Loucy (cell line): ENCODE results near the gene DGKB.

ENCODE experiments used
- H2AFZ ChIP-seq: fragments of 200-600 bp; sonication (generic); 2 replicates; pipeline ENCODE4 v1.6.0; 2016; ENCODE audit warnings: antibody characterized with exemption, mild to moderate bottlenecking, low read length, moderate library complexity
- H3F3A ChIP-seq: fragments of 200-600 bp; 2 replicates; pipeline ENCODE4 v1.6.0; 2016; ENCODE audit warnings: antibody characterized with exemption, low read depth, mild to moderate bottlenecking
- H3K27me3 ChIP-seq: fragments of 200-600 bp; sonication (generic); 2 replicates; pipeline ENCODE4 v1.6.1; 2014; ENCODE audit warnings: low read length, mild to moderate bottlenecking; ENCODE audit not compliant: insufficient read depth, poor library complexity, severe bottlenecking
- H3K36me3 ChIP-seq: fragments of 200-600 bp; sonication (generic); 2 replicates; pipeline ENCODE4 v1.6.1; 2016; ENCODE audit warnings: low read length; ENCODE audit not compliant: insufficient read depth
- H3K4me1 ChIP-seq: fragments of 200-600 bp; sonication (generic); 2 replicates; pipeline ENCODE4 v1.5.1; 2014; ENCODE audit warnings: low read length, mild to moderate bottlenecking; ENCODE audit not compliant: insufficient read depth, poor library complexity, severe bottlenecking
- H3K4me2 ChIP-seq: fragments of 200-600 bp; sonication (generic); 2 replicates; pipeline ENCODE4 v1.6.0; 2014; ENCODE audit warnings: antibody characterized with exemption, low read length, low read depth, mild to moderate bottlenecking; ENCODE audit not compliant: poor library complexity, severe bottlenecking
- H3K4me3 ChIP-seq: fragments of 200-600 bp; sonication (generic); 2 replicates; pipeline ENCODE4 v1.5.1; 2014; ENCODE audit warnings: low read length, mild to moderate bottlenecking, mixed read lengths; ENCODE audit not compliant: poor library complexity, severe bottlenecking
- H3K79me2 ChIP-seq: fragments of 200-600 bp; sonication (generic); 2 replicates; pipeline ENCODE4 v1.6.1; 2014; ENCODE audit warnings: low read length; ENCODE audit not compliant: insufficient read depth
- H3K9ac ChIP-seq: fragments of 200-600 bp; sonication (generic); 2 replicates; pipeline ENCODE4 v1.6.0; 2014; ENCODE audit warnings: mild to moderate bottlenecking, low read depth, low read length, moderate library complexity; ENCODE audit not compliant: poor library complexity, severe bottlenecking
- H3K9me2 ChIP-seq: fragments of 200-600 bp; sonication (generic); replicated peaks from 2 replicates; pipeline ENCODE4 v1.6.1; 2016; ENCODE audit warnings: low read depth, low read length, mixed read lengths
- H3K9me3 ChIP-seq: fragments of 200-600 bp; sonication (generic); 2 replicates; pipeline ENCODE4 v1.6.1; 2014; ENCODE audit warnings: mild to moderate bottlenecking, antibody characterized with exemption, low read length, low read depth; ENCODE audit not compliant: insufficient read depth
- H4K20me1 ChIP-seq: fragments of 200-600 bp; sonication (generic); 2 replicates; pipeline ENCODE4 v1.6.0; 2014; ENCODE audit warnings: antibody characterized with exemption, low read length, mild to moderate bottlenecking; ENCODE audit not compliant: insufficient read depth, poor library complexity, severe bottlenecking
- EZH2phosphoT487 ChIP-seq: fragments of 200-600 bp; IDR thresholded peaks from 2 replicates; pipeline ENCODE4 v1.6.1; 2018; ENCODE audit warnings: antibody characterized with exemption, mild to moderate bottlenecking, moderate library complexity, borderline replicate concordance
- TF ChIP-seq, protein P1 (sequence below): fragments of 200-600 bp; sonication (generic); conservative IDR thresholded peaks from 2 replicates; pipeline ENCODE4 v1.5.1; 2014; ENCODE audit warnings: mild to moderate bottlenecking, antibody characterized with exemption, low read length

Gene DGKB

DNA sequence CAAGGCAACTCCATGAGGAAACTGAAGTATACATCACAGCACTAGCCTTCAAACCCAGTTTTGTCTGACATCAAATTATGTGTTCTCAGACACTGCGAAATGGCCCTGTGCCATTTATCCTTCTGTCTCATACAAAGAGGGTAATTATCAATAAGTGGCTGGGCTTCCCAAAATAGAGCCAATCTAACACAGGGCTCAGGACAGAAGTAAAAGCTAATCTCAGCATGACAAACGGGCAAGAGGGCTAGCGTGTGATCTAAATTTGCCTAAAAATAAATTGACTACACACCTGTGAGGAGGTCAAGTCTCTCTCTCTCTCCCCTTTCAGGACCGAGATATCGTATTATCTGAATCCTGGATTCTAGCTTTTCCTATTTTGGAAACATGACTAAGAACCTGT, 67.2 kb downstream of the DGKB start:
- Histone ChIP-seq H3K79me2 (no peaks in the 10 kb centered on the region), H3K9me2 (no peaks in the 10 kb centered on the region), H3K36me3 (no peaks in the 10 kb centered on the region), H3K9ac (no peak overlapping the region), H3K4me3 (no peak overlapping the region), H3F3A (no peaks in the 10 kb centered on the region), H3K4me1 (no peaks in the 10 kb centered on the region), H3K9me3 (no peaks in the 10 kb centered on the region), H4K20me1 (no peaks in the 10 kb centered on the region), H3K27me3 (no peaks in the 10 kb centered on the region), H3K4me2 (no peak overlapping the region), H2AFZ (no peak overlapping the region)
- TF ChIP-seq EZH2phosphoT487, result no peak
- TF ChIP-seq, protein P1, sequence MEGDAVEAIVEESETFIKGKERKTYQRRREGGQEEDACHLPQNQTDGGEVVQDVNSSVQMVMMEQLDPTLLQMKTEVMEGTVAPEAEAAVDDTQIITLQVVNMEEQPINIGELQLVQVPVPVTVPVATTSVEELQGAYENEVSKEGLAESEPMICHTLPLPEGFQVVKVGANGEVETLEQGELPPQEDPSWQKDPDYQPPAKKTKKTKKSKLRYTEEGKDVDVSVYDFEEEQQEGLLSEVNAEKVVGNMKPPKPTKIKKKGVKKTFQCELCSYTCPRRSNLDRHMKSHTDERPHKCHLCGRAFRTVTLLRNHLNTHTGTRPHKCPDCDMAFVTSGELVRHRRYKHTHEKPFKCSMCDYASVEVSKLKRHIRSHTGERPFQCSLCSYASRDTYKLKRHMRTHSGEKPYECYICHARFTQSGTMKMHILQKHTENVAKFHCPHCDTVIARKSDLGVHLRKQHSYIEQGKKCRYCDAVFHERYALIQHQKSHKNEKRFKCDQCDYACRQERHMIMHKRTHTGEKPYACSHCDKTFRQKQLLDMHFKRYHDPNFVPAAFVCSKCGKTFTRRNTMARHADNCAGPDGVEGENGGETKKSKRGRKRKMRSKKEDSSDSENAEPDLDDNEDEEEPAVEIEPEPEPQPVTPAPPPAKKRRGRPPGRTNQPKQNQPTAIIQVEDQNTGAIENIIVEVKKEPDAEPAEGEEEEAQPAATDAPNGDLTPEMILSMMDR, result no peak

DNA sequence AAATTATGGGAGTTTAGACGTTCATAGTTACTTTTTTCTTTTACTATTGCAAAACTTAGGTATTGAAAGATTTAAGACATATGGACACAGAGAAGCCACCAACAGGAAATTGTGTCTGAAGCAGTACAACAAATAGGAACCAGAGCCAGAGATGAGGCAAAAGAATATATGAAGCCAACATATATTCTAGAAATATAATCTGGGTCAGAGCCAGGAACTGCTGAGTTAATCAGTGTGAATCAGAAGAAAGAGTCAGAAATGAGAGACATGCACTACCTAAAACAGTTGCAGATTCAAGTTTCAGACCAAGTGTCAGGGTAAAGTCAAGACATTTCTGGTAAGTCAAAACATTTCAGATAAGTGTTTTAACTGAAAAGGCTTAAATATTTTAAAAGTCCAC, 67.7 kb downstream of the DGKB start:
- Histone ChIP-seq H2AFZ (no peak overlapping the region), H3K4me3 (no peak overlapping the region), H3K79me2 (no peaks in the 10 kb centered on the region), H3K9ac (no peak overlapping the region), H3K36me3 (no peaks in the 10 kb centered on the region), H3K4me1 (no peaks in the 10 kb centered on the region), H3F3A (no peaks in the 10 kb centered on the region), H3K9me3 (no peaks in the 10 kb centered on the region), H3K4me2 (no peak overlapping the region), H3K27me3 (no peaks in the 10 kb centered on the region), H4K20me1 (no peaks in the 10 kb centered on the region), H3K9me2 (no peaks in the 10 kb centered on the region)
- TF ChIP-seq, protein P1, result no peak
- no peak for TF ChIP-seq EZH2phosphoT487

DNA sequence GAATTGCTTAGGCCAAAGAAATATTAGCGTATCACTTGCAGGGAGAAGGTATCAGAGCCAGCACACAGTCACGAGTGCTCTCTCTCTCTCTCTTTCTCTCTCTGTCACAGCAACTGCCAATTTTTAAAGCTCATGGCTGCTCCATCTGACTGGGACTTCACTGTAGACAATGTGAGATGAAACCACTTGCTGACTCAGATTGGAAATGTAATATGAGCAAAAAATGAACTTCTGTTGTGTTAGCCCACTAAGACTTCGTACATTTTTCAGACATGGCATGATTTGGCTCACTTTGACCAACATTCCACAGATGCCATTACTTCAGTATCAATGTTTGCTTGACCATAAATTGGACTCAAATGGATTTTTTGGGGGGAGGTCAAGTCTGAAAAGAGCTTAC, 68.1 kb downstream of the DGKB start:
- H3K9ac ChIP-seq, result no peak overlapping the region
- no peaks in the 10 kb centered on the region for H3K79me2 ChIP-seq
- no peaks in the 10 kb centered on the region for H3K4me1 ChIP-seq
- TF ChIP-seq EZH2phosphoT487, result no peak
- TF ChIP-seq, protein P1, result no peak
- no peak overlapping the region for H3K4me3 ChIP-seq
- no peaks in the 10 kb centered on the region for H3K9me3 ChIP-seq
- H3F3A ChIP-seq, result no peaks in the 10 kb centered on the region
- no peak overlapping the region for H2AFZ ChIP-seq
- no peaks in the 10 kb centered on the region for H3K9me2 ChIP-seq
- no peaks in the 10 kb centered on the region for H3K36me3 ChIP-seq
- no peaks in the 10 kb centered on the region for H4K20me1 ChIP-seq
- H3K4me2 ChIP-seq, result no peak overlapping the region
- no peaks in the 10 kb centered on the region for H3K27me3 ChIP-seq
